GM10248 (cell line): ENCODE measurements around the gene RS1.

Source experiments
- CTCF ChIA-PET: fragments of 300-600 bp; sonication (Branson Sonifier 250); formaldehyde crosslinking; extraction: SDS; loops from one replicate; lab custom pipeline; 2021; ENCODE audit warnings: antibody characterized with exemption; lab: Yijun Ruan, JAX
- POLR2A ChIA-PET: fragments of 350-650 bp; sonication (Branson Sonifier 250); formaldehyde crosslinking; extraction: SDS; loops from one replicate; lab custom pipeline; 2020; ENCODE audit warnings: antibody characterized with exemption; lab: Yijun Ruan, JAX
- DNase-seq: peaks from one replicate; pipeline ENCODE4 v3.0.0; 2012; ENCODE audit errors: extremely low spot score
- CTCF ChIP-seq: IDR thresholded peaks from 2 replicates; pipeline ENCODE4 v1.5.1; 2012; ENCODE audit warnings: mild to moderate bottlenecking, low read depth; ENCODE audit errors: extremely low read depth, missing control alignments, control extremely low read depth

RS1 gene

DNA sequence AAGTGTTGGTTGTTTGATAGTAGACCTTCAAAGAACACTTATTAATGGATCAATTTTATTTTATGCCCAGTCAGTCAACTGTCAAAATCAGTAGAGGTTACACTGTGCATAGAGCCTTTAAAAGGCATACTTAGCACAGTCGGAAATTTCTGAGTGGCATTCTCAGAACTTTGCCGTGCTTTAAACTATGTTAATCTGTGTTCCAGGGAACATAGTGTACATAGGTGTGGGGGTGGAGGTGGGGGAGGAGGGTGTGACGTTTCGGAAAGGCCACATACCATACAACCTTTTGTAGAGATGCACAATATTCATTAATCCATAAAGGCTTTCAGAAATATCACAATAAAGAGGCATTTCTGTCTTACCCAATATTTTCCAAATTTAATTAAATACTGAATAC lies 75.8 kb downstream of the RS1 start:
- DNase-seq = no peak
- ChIA-PET POLR2A (no interaction called here), CTCF (no interaction called here)
- TF ChIP-seq CTCF = no peak

DNA sequence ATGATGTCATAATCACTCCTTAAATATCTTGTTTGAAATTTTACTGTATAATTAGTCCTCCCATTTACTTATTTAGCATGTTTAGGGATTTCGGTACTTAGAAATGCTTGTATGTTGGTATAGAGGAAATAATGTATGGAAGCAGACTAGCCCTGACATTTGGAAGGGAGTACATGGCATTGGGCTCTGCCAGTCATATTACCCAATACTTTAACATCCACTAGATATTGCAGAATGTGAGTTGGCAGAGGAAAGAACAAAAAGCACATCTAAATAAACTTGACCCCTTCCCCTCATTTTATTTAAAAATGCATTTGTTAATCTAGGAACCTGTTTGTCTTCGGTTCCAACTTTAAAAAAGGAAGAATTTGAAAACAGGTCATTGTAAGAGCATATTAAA lies 77.8 kb downstream of the RS1 start:
- ChIA-PET POLR2A (no interaction called here), CTCF (no interaction called here)
- no peak for TF ChIP-seq CTCF
- no peak for DNase-seq

DNA sequence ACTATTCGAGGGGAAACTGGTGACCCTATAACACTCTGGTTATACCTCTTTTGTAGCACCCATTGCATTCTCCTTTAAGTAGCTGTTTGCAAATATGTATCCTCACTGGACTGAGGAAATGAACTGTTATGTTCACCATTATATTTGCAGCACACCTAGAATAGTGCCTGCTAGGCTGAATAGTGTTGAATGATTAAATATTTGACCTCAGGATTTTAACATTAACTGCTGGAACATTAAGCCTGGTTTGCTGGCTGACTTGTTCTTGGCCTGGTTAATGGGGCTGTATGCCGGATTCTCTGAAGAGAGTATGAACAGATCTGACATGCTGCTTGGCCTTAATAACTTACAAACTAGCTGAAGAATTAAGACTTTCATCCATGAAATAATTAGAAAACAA lies 80.1 kb downstream of the RS1 start:
- ChIA-PET CTCF (no interaction called here), POLR2A (no interaction called here)

More for the DNA sequence above, 80.1 kb downstream of the RS1 start:
- DNase-seq = no peak
- no peak for TF ChIP-seq CTCF
